ENCODE data around the gene ZNF280B. TPM values are rescaled to one million over a fixed set of nuclear protein-coding genes. Genes with fewer than 3 reads are reported as not detected.
"Not testable (repeated sequence)": the region's sequence is repeated elsewhere in the genome, so short reads cannot be mapped to it uniquely, and the experiment has no call there.

The ZNF280B gene
- total and polyA plus RNA-seq, 5 donors: 0.59 to 1.7 (median 1.4) TPM

- no peak for ATAC-seq
- Histone ChIP-seq H3K4me3 (ENCODE audit: low read length) (no peak overlapping the region), H3K27ac (ENCODE audit: low read length) (no peak overlapping the region), H3K27me3 (ENCODE audit: control insufficient read depth, insufficient read depth) (no peaks in the 10 kb centered on the region), H3K9me3 (ENCODE audit: control insufficient read depth, low read length) (no peaks in the 10 kb centered on the region), H3K4me1 (ENCODE audit: control insufficient read depth, insufficient read depth, low read length) (no peaks in the 10 kb centered on the region)
- DNase-seq: no peak
- intact Hi-C loops (cut with DNase I): no loop called here
- 73% methylated on average over 2 of the region's 2 CpGs for WGBS
These were observed 10.3 kb downstream of the ZNF280B start for GRCh38 chr22:22498267-22498666.

GRCh38 chr22:22491589-22491988 is 17.0 kb downstream of the ZNF280B start:
- H3K27ac ChIP-seq (ENCODE audit: low read length); ATAC-seq; H3K27me3 ChIP-seq (ENCODE audit: control insufficient read depth, insufficient read depth); H3K9me3 ChIP-seq (ENCODE audit: control insufficient read depth, low read length); H3K4me3 ChIP-seq (ENCODE audit: low read length); intact Hi-C loops (cut with DNase I); H3K4me1 ChIP-seq (ENCODE audit: control insufficient read depth, insufficient read depth, low read length); DNase-seq: not testable (repeated sequence)
- 95% methylated on average over 3 of the region's 3 CpGs for whole genome bisulfite sequencing

GRCh38 chr22:22488736-22489135 is 19.8 kb downstream of the ZNF280B start:
- no peak overlapping the region for H3K4me3 ChIP-seq (ENCODE audit: low read length)
- H3K27me3 ChIP-seq (ENCODE audit: control insufficient read depth, insufficient read depth): no peaks in the 10 kb centered on the region
- ATAC-seq: no peak
- intact Hi-C loops (cut with DNase I): no loop called here
- no peaks in the 10 kb centered on the region for H3K4me1 ChIP-seq (ENCODE audit: control insufficient read depth, insufficient read depth, low read length)
- WGBS: 92% methylated on average over 5 of the region's 5 CpGs
- DNase-seq: no peak
- H3K9me3 ChIP-seq (ENCODE audit: control insufficient read depth, low read length): no peaks in the 10 kb centered on the region
- H3K27ac ChIP-seq (ENCODE audit: low read length): no peak overlapping the region

GRCh38 chr22:22487869-22488597 is 20.5 kb downstream of the ZNF280B start:
- WGBS: 91% methylated on average over 12 of the region's 12 CpGs
- Histone ChIP-seq H3K27me3 (ENCODE audit: control insufficient read depth, insufficient read depth) (no peaks in the 10 kb centered on the region), H3K9me3 (ENCODE audit: control insufficient read depth, low read length) (no peaks in the 10 kb centered on the region), H3K4me1 (ENCODE audit: control insufficient read depth, insufficient read depth, low read length) (no peaks in the 10 kb centered on the region), H3K4me3 (ENCODE audit: low read length) (no peak overlapping the region), H3K27ac (ENCODE audit: low read length) (no peak overlapping the region)
- no peak for ATAC-seq
- DNase-seq: no peak
- intact Hi-C loops (cut with DNase I): no loop called here

- intact Hi-C loops (cut with DNase I): no loop called here
- no peak for ATAC-seq
- Histone ChIP-seq H3K9me3 (ENCODE audit: control insufficient read depth, low read length) (no peaks in the 10 kb centered on the region), H3K4me3 (ENCODE audit: low read length) (no peak overlapping the region), H3K27ac (ENCODE audit: low read length) (no peak overlapping the region), H3K27me3 (ENCODE audit: control insufficient read depth, insufficient read depth) (no peaks in the 10 kb centered on the region), H3K4me1 (ENCODE audit: control insufficient read depth, insufficient read depth, low read length) (no peaks in the 10 kb centered on the region)
- WGBS: 95% methylated on average over 6 of the region's 6 CpGs
- DNase-seq: no peak
These were observed 21.5 kb downstream of the ZNF280B start for GRCh38 chr22:22487059-22487458.

GRCh38 chr22:22486132-22486899 is 22.2 kb downstream of the ZNF280B start:
- DNase-seq (no peak), ATAC-seq (peak in 1 of 2 donors; percentile 24)
- Histone ChIP-seq H3K9me3 (ENCODE audit: control insufficient read depth, low read length) (no peaks in the 10 kb centered on the region), H3K4me1 (ENCODE audit: control insufficient read depth, insufficient read depth, low read length) (no peaks in the 10 kb centered on the region), H3K27ac (ENCODE audit: low read length) (peak overlapping the region; percentile 16), H3K27me3 (ENCODE audit: control insufficient read depth, insufficient read depth) (no peaks in the 10 kb centered on the region), H3K4me3 (ENCODE audit: low read length) (no peak overlapping the region)
- intact Hi-C loops (cut with DNase I): no loop called here
- 82% methylated on average over 4 of the region's 4 CpGs for WGBS

GRCh38 chr22:22485524-22485923 is 23.0 kb downstream of the ZNF280B start:
- no peak overlapping the region for H3K4me3 ChIP-seq (ENCODE audit: low read length)
- H3K9me3 ChIP-seq (ENCODE audit: control insufficient read depth, low read length): no peaks in the 10 kb centered on the region
- 92% methylated on average over 3 of the region's 3 CpGs for WGBS
- H3K27ac ChIP-seq (ENCODE audit: low read length): no peak overlapping the region
- H3K27me3 ChIP-seq (ENCODE audit: control insufficient read depth, insufficient read depth): no peaks in the 10 kb centered on the region
- H3K4me1 ChIP-seq (ENCODE audit: control insufficient read depth, insufficient read depth, low read length): no peaks in the 10 kb centered on the region
- ATAC-seq: no peak
- no peak for DNase-seq
- intact Hi-C loops (cut with DNase I): no loop called here

- Histone ChIP-seq H3K4me3 (ENCODE audit: low read length) (no peak overlapping the region), H3K27ac (ENCODE audit: low read length) (no peak overlapping the region), H3K27me3 (ENCODE audit: control insufficient read depth, insufficient read depth) (no peaks in the 10 kb centered on the region), H3K9me3 (ENCODE audit: control insufficient read depth, low read length) (no peaks in the 10 kb centered on the region), H3K4me1 (ENCODE audit: control insufficient read depth, insufficient read depth, low read length) (no peaks in the 10 kb centered on the region)
- intact Hi-C loops (cut with DNase I): no loop called here
- no peak for DNase-seq
- WGBS: 95% methylated on average over 11 of the region's 11 CpGs
- no peak for ATAC-seq
These were observed 24.5 kb downstream of the ZNF280B start for GRCh38 chr22:22484023-22484422.

GRCh38 chr22:22480940-22481339 is 27.6 kb downstream of the ZNF280B start:
- H3K27me3 ChIP-seq (ENCODE audit: control insufficient read depth, insufficient read depth): no peaks in the 10 kb centered on the region
- WGBS: 86% methylated on average over 2 of the region's 2 CpGs
- H3K4me1 ChIP-seq (ENCODE audit: control insufficient read depth, insufficient read depth, low read length): no peaks in the 10 kb centered on the region
- DNase-seq (no peak), ATAC-seq (no peak)
- H3K4me3 ChIP-seq (ENCODE audit: low read length): no peak overlapping the region
- no peak overlapping the region for H3K27ac ChIP-seq (ENCODE audit: low read length)
- H3K9me3 ChIP-seq (ENCODE audit: control insufficient read depth, low read length): no peaks in the 10 kb centered on the region
- intact Hi-C loops (cut with DNase I): no loop called here

GRCh38 chr22:22479999-22480532 is 28.5 kb downstream of the ZNF280B start:
- ATAC-seq: no peak
- no peaks in the 10 kb centered on the region for H3K9me3 ChIP-seq (ENCODE audit: control insufficient read depth, low read length)
- intact Hi-C loops (cut with DNase I): no loop called here
- no peak overlapping the region for H3K4me3 ChIP-seq (ENCODE audit: low read length)
- no peak for DNase-seq
- WGBS: 93% methylated on average over 5 of the region's 5 CpGs
- no peaks in the 10 kb centered on the region for H3K27me3 ChIP-seq (ENCODE audit: control insufficient read depth, insufficient read depth)
- no peak overlapping the region for H3K27ac ChIP-seq (ENCODE audit: low read length)
- H3K4me1 ChIP-seq (ENCODE audit: control insufficient read depth, insufficient read depth, low read length): no peaks in the 10 kb centered on the region

- DNase-seq (no peak), ATAC-seq (no peak)
- Histone ChIP-seq H3K4me1 (ENCODE audit: control insufficient read depth, insufficient read depth, low read length) (no peaks in the 10 kb centered on the region), H3K27me3 (ENCODE audit: control insufficient read depth, insufficient read depth) (no peaks in the 10 kb centered on the region), H3K27ac (ENCODE audit: low read length) (no peak overlapping the region), H3K4me3 (ENCODE audit: low read length) (no peak overlapping the region), H3K9me3 (ENCODE audit: control insufficient read depth, low read length) (no peaks in the 10 kb centered on the region)
- intact Hi-C loops (cut with DNase I): no loop called here
- 93% methylated on average over 2 of the region's 2 CpGs for WGBS
These were observed 29.4 kb downstream of the ZNF280B start for GRCh38 chr22:22479116-22479515.

Measured in right cardiac atrium (tissue), 5 donors.